Adrenal gland (tissue), 12 donors: ENCODE results near the gene TNKS2. TPM values are rescaled to one million over a fixed set of nuclear protein-coding genes. Genes with fewer than 3 reads are reported as not detected.

ENCODE experiments used
- polyA plus RNA-seq, 3 donors: library from polyadenylated mRNA; stranded (reverse); fragments of 200-250 nt in 2 of 3; fragments of 350-450 nt in 1 of 3; fragmentation: Illumina TruSeq in 1 of 3; extraction: RNeasy Lipid Tissue Mini Kit (QIAGEN cat#74804) in 1 of 3; gene quantifications; one replicate each; pipeline ENCODE4 v1.2.3, GENCODE V29; 2013 to 2014
- small RNA-seq, 2 donors: library from RNA; depleted of rRNA; stranded (forward); fragments of <200 nt; gene quantifications; one replicate each; pipeline ENCODE3, GENCODE V24; 2016
- total RNA-seq, 9 donors: library from RNA; depleted of rRNA in 4 of 9; stranded (reverse); fragments of >200 nt in 4 of 9; fragments of 120-200 nt in 1 of 9; fragmentation: NEBNext Ultra II Directional in 1 of 9; extraction: Animal tissue kit (Norgen Biotek cat#: 25700) in 1 of 9; gene quantifications; one replicate each; pipeline versions ENCODE4 v1.1.0 to v1.2.4, GENCODE V29; 2013 to 2023
- donor health status: healthy with polysubstance abuse.
- donor health status: Bipolar disorder and iron deficiency.
- donor health status: DM: yes; HTN: yes; CAD: no.
- donor health status: DM: no; HTN: no; CAD: no.
- donor health status: DM: no; HTN: no; CAD: no.
- donor health status: DM: yes; HTN: yes; CAD: no.

TNKS2 gene
- total and polyA plus RNA-seq, 12 donors: 7.9 to 53.3 (median 33.2) TPM

Small RNA genes lying within 50 kb of the gene (small RNA-seq; reads per million reads assigned to genes)
- gene AL359198.2 (0 reads per million in 2 donors), gene SRP9P1 (0 reads per million in 2 donors)

Other genes with a start within 250 kb of the TNKS2 start
- gene PPP1R3C, start 165.4 kb upstream of the TNKS2 start, total RNA-seq: 10 to 100 TPM; 10.9 to 52.9 (median 17.2) TPM
- 10 to 100 TPM in 2 of 3 donors, 1 to 10 TPM in 1; 7.8 to 13.7 (median 11.7) TPM for gene PPP1R3C, start 165.4 kb upstream of the TNKS2 start, polyA plus RNA-seq
- gene FGFBP3, start 111.1 kb downstream of the TNKS2 start, total RNA-seq: 1 to 10 TPM in 5 of 9 donors, under 1 TPM in 4; 0.24 to 2.4 (median 1.1) TPM
- 1 to 10 TPM; 2.3 to 4.1 (median 3.5) TPM for gene FGFBP3, start 111.1 kb downstream of the TNKS2 start, polyA plus RNA-seq
- gene BTAF1, start 125.3 kb downstream of the TNKS2 start, total RNA-seq: 10 to 100 TPM; 11.8 to 55.5 (median 25.7) TPM
- 10 to 100 TPM in 2 of 3 donors, 1 to 10 TPM in 1; 7.8 to 20.2 (median 10.8) TPM for gene BTAF1, start 125.3 kb downstream of the TNKS2 start, polyA plus RNA-seq